H1 (cell line): ENCODE data around the gene RPS6KA4. TPM values are rescaled to one million over a fixed set of nuclear protein-coding genes. Genes with fewer than 3 reads are reported as not detected.
A peak's percentile ranks its signal among the peaks of the same experiment; 100 is the strongest.

Experiments used
- BCL11A ChIP-seq, 2 experiments: IDR thresholded peaks; one replicate each; pipeline ENCODE4 v1.6.1; 2011; ENCODE audit warnings: low read depth in 2 of 2, low read length in 2 of 2, mild to moderate bottlenecking in 2 of 2
- EGR1 ChIP-seq: IDR thresholded peaks from 2 replicates; pipeline ENCODE4 v1.6.1; 2011; ENCODE audit warnings: low read depth, low read length, borderline replicate concordance
- FOSL1 ChIP-seq: IDR thresholded peaks from 2 replicates; pipeline ENCODE4 v1.6.1; 2011; ENCODE audit warnings: mild to moderate bottlenecking, low read depth, low read length, moderate library complexity; ENCODE audit not compliant: insufficient read depth
- JUN ChIP-seq: IDR thresholded peaks from 2 replicates; pipeline ENCODE4 v1.6.1; 2011; ENCODE audit warnings: low read depth, mild to moderate bottlenecking, improper control_type of control experiment, low read length
- MAFK ChIP-seq: IDR thresholded peaks from 2 replicates; pipeline ENCODE4 v1.6.1; 2012; ENCODE audit warnings: low read depth, mild to moderate bottlenecking, improper control_type of control experiment, low read length
- RNF2 ChIP-seq: fragments of 200-900, 300-1000 bp; sonication (generic); IDR thresholded peaks from 2 replicates; pipeline ENCODE4 v1.7.1; 2016; ENCODE audit warnings: borderline replicate concordance, low read depth, mild to moderate bottlenecking, antibody characterized with exemption, low read length; ENCODE audit not compliant: poor library complexity, severe bottlenecking; ENCODE audit errors: missing control alignments
- TEAD4 ChIP-seq: IDR thresholded peaks from 2 replicates; pipeline ENCODE4 v1.6.1; 2012; ENCODE audit warnings: low read depth, low read length, inconsistent platforms, mixed read lengths
- polyA plus RNA-seq, 7 experiments: library from polyadenylated mRNA; depleted of rRNA in 3 of 7; stranded (reverse) in 5 of 7; unstranded in 2 of 7; fragments of >200 nt in 5 of 7; fragments of 200-250 nt in 2 of 7; gene quantifications; 1 replicate in 5 of 7; 2 replicates in 1 of 7; 4 replicates in 1 of 7; pipeline versions ENCODE4 v1.2.1 to v1.2.3, GENCODE V29; 2011 to 2013; ENCODE audit warnings: missing spikeins in 2 of 7, mixed read lengths in 2 of 7
- total RNA-seq: library from RNA; stranded (reverse); fragmentation: NEBNext Ultra II Directional; extraction: Animal tissue kit (Norgen Biotek cat#: 25700); gene quantifications from 2 replicates; pipeline ENCODE4 v1.2.1, GENCODE V29; 2021
- TF ChIP-seq, protein P1 (sequence below): fragments of 300-600 bp; sonication (generic); IDR thresholded peaks from 2 replicates; pipeline ENCODE4 v1.7.1; 2012; ENCODE audit warnings: low read length, moderate library complexity, mild to moderate bottlenecking, inconsistent platforms; ENCODE audit not compliant: insufficient replicate concordance
- TF ChIP-seq, protein P2 (sequence below): IDR thresholded peaks from 2 replicates; pipeline ENCODE4 v1.6.1; 2012; ENCODE audit warnings: inconsistent platforms

RPS6KA4 gene
- total and polyA plus RNA-seq, 2 of the 8 experiments (the other 6 are each of a cell fraction or from before 2014, with no cell fraction given): 8.2 to 12.6 TPM

DNA sequence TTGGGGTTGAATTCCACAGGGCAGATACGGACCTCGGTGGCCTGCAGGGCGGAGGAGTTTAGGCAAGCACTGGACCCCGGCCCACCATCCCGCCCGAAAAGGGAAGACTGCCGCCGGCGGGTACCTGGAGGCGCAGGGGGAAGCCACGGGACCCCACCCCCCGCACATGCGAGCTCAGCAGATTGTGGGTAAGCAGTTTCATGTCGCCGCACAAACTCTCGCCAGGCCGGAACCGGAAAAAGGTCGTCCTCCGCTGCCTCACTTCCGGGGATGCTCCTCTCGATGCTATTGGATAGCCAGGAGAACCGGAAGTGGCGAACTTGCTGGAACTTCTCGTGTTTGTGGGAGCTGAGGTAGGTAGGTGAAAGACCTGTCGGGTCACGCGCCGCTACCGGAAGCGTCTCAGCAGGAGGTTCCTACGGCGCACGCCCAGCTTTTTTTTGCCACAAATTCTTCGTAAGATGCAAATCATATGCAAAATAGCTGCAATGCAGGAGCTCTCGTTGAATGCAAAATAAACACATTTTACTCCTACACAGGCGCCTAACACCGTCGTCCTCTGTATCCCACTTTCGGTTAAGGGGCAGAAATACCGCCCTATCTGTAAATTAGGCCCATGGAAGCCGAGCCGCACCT is 41.5 kb upstream of the RPS6KA4 start, which contains the start of gene TRMT112 (continued):
- TF ChIP-seq, protein P1, sequence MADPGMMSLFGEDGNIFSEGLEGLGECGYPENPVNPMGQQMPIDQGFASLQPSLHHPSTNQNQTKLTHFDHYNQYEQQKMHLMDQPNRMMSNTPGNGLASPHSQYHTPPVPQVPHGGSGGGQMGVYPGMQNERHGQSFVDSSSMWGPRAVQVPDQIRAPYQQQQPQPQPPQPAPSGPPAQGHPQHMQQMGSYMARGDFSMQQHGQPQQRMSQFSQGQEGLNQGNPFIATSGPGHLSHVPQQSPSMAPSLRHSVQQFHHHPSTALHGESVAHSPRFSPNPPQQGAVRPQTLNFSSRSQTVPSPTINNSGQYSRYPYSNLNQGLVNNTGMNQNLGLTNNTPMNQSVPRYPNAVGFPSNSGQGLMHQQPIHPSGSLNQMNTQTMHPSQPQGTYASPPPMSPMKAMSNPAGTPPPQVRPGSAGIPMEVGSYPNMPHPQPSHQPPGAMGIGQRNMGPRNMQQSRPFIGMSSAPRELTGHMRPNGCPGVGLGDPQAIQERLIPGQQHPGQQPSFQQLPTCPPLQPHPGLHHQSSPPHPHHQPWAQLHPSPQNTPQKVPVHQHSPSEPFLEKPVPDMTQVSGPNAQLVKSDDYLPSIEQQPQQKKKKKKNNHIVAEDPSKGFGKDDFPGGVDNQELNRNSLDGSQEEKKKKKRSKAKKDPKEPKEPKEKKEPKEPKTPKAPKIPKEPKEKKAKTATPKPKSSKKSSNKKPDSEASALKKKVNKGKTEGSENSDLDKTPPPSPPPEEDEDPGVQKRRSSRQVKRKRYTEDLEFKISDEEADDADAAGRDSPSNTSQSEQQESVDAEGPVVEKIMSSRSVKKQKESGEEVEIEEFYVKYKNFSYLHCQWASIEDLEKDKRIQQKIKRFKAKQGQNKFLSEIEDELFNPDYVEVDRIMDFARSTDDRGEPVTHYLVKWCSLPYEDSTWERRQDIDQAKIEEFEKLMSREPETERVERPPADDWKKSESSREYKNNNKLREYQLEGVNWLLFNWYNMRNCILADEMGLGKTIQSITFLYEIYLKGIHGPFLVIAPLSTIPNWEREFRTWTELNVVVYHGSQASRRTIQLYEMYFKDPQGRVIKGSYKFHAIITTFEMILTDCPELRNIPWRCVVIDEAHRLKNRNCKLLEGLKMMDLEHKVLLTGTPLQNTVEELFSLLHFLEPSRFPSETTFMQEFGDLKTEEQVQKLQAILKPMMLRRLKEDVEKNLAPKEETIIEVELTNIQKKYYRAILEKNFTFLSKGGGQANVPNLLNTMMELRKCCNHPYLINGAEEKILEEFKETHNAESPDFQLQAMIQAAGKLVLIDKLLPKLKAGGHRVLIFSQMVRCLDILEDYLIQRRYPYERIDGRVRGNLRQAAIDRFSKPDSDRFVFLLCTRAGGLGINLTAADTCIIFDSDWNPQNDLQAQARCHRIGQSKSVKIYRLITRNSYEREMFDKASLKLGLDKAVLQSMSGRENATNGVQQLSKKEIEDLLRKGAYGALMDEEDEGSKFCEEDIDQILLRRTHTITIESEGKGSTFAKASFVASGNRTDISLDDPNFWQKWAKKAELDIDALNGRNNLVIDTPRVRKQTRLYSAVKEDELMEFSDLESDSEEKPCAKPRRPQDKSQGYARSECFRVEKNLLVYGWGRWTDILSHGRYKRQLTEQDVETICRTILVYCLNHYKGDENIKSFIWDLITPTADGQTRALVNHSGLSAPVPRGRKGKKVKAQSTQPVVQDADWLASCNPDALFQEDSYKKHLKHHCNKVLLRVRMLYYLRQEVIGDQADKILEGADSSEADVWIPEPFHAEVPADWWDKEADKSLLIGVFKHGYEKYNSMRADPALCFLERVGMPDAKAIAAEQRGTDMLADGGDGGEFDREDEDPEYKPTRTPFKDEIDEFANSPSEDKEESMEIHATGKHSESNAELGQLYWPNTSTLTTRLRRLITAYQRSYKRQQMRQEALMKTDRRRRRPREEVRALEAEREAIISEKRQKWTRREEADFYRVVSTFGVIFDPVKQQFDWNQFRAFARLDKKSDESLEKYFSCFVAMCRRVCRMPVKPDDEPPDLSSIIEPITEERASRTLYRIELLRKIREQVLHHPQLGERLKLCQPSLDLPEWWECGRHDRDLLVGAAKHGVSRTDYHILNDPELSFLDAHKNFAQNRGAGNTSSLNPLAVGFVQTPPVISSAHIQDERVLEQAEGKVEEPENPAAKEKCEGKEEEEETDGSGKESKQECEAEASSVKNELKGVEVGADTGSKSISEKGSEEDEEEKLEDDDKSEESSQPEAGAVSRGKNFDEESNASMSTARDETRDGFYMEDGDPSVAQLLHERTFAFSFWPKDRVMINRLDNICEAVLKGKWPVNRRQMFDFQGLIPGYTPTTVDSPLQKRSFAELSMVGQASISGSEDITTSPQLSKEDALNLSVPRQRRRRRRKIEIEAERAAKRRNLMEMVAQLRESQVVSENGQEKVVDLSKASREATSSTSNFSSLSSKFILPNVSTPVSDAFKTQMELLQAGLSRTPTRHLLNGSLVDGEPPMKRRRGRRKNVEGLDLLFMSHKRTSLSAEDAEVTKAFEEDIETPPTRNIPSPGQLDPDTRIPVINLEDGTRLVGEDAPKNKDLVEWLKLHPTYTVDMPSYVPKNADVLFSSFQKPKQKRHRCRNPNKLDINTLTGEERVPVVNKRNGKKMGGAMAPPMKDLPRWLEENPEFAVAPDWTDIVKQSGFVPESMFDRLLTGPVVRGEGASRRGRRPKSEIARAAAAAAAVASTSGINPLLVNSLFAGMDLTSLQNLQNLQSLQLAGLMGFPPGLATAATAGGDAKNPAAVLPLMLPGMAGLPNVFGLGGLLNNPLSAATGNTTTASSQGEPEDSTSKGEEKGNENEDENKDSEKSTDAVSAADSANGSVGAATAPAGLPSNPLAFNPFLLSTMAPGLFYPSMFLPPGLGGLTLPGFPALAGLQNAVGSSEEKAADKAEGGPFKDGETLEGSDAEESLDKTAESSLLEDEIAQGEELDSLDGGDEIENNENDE: no peak
- TF ChIP-seq FOSL1 (no peak), BCL11A (IDR thresholded peaks at IDR 0.05; ENCODE audit: low read depth in 2 of 2, low read length in 2 of 2) (no peak), TEAD4 (no peak), JUN (no peak), EGR1 (no peak; the same call in 1 of the 2 replicates), RNF2 (no peak), MAFK (peak; percentile 33; the same call in 1 of the 2 replicates)
- TF ChIP-seq, protein P2, sequence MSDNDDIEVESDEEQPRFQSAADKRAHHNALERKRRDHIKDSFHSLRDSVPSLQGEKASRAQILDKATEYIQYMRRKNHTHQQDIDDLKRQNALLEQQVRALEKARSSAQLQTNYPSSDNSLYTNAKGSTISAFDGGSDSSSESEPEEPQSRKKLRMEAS: no peak
